ENCODE data around the gene SEMA6B. TPM values are rescaled to one million over a fixed set of nuclear protein-coding genes. Genes with fewer than 3 reads are reported as not detected.

The SEMA6B gene
- total RNA-seq, 2 donors from 2014 or later: 28.9 to 67.8 TPM

GRCh38 chr19:4498694-4499093 lies 60.8 kb downstream of the SEMA6B start:
- H3K9ac ChIP-seq (ENCODE audit: extremely low read depth, low read length, poor library complexity, severe bottlenecking): no peak overlapping the region
- no peaks in the 10 kb centered on the region for H3K27me3 Mint-ChIP-seq (ENCODE audit: insufficient read depth)
- DNase-seq: no peak
- no peaks in the 10 kb centered on the region for H3K9me3 ChIP-seq (ENCODE audit: control insufficient read depth, low read length)
- H3K27me3 ChIP-seq (ENCODE audit: control insufficient read depth, insufficient read depth, low read length, poor library complexity, severe bottlenecking): no peaks in the 10 kb centered on the region
- H3K27ac ChIP-seq (ENCODE audit: low read depth, low read length): no peak overlapping the region
- TF ChIP-seq CTCF (conservative IDR thresholded peaks at IDR 0.05): no peak
- 86 to 92% methylated on average over 6 to 12 of the region's 12 CpGs for WGBS, 2 experiments (ENCODE audit: insufficient coverage in 1 of 2, insufficient read length in 1 of 2)
- peaks cover 30% of the 10 kb centered on the region for H3K36me3 ChIP-seq (ENCODE audit: control insufficient read depth, insufficient read depth, low read length)
- no peak overlapping the region for H3K4me3 ChIP-seq (ENCODE audit: low read length)
- H3K27ac Mint-ChIP-seq: no peak overlapping the region
- H3K4me1 ChIP-seq (ENCODE audit: control insufficient read depth, insufficient read depth, low read length): no peaks in the 10 kb centered on the region
- H3K4me3 Mint-ChIP-seq: no peak overlapping the region
- no peaks in the 10 kb centered on the region for H3K4me1 Mint-ChIP-seq
- H3K9me3 Mint-ChIP-seq: no peaks in the 10 kb centered on the region
- peaks cover 43% of the 10 kb centered on the region for H3K36me3 Mint-ChIP-seq (ENCODE audit: low read depth)

GRCh38 chr19:4497770-4498389 lies 61.6 kb downstream of the SEMA6B start:
- H3K4me1 ChIP-seq (ENCODE audit: control insufficient read depth, insufficient read depth, low read length): no peaks in the 10 kb centered on the region
- no peak overlapping the region for H3K9ac ChIP-seq (ENCODE audit: extremely low read depth, low read length, poor library complexity, severe bottlenecking)
- no peaks in the 10 kb centered on the region for H3K27me3 Mint-ChIP-seq (ENCODE audit: insufficient read depth)
- WGBS, 2 experiments (ENCODE audit: insufficient coverage in 1 of 2, insufficient read length in 1 of 2): 92 to 93% methylated on average over 10 to 25 of the region's 25 CpGs
- peaks cover 34% of the 10 kb centered on the region for H3K36me3 ChIP-seq (ENCODE audit: control insufficient read depth, insufficient read depth, low read length)
- H3K9me3 ChIP-seq (ENCODE audit: control insufficient read depth, low read length): no peaks in the 10 kb centered on the region
- no peak overlapping the region for H3K27ac Mint-ChIP-seq
- no peaks in the 10 kb centered on the region for H3K27me3 ChIP-seq (ENCODE audit: control insufficient read depth, insufficient read depth, low read length, poor library complexity, severe bottlenecking)
- no peak for DNase-seq
- H3K9me3 Mint-ChIP-seq: no peaks in the 10 kb centered on the region
- no peak overlapping the region for H3K27ac ChIP-seq (ENCODE audit: low read depth, low read length)
- H3K4me3 ChIP-seq (ENCODE audit: low read length): no peak overlapping the region
- no peak for TF ChIP-seq CTCF (conservative IDR thresholded peaks at IDR 0.05)
- H3K4me3 Mint-ChIP-seq: no peak overlapping the region
- peaks cover 43% of the 10 kb centered on the region for H3K36me3 Mint-ChIP-seq (ENCODE audit: low read depth)
- H3K4me1 Mint-ChIP-seq: no peaks in the 10 kb centered on the region

- DNase-seq: no peak
- Histone ChIP-seq H3K9me3 (ENCODE audit: control insufficient read depth, low read length) (no peaks in the 10 kb centered on the region), H3K36me3 (ENCODE audit: control insufficient read depth, insufficient read depth, low read length) (peaks cover 50% of the 10 kb centered on the region), H3K4me3 (ENCODE audit: low read length) (no peak overlapping the region), H3K27me3 (ENCODE audit: control insufficient read depth, insufficient read depth, low read length, poor library complexity, severe bottlenecking) (no peaks in the 10 kb centered on the region), H3K27ac (ENCODE audit: low read depth, low read length) (no peak overlapping the region), H3K9ac (ENCODE audit: extremely low read depth, low read length, poor library complexity, severe bottlenecking) (no peak overlapping the region), H3K4me1 (ENCODE audit: control insufficient read depth, insufficient read depth, low read length) (no peaks in the 10 kb centered on the region)
- TF ChIP-seq CTCF (conservative IDR thresholded peaks at IDR 0.05): no peak
- no peak overlapping the region for H3K27ac Mint-ChIP-seq
- WGBS, 2 experiments (ENCODE audit: insufficient coverage in 1 of 2, insufficient read length in 1 of 2): 90% methylated on average over 9 to 17 of the region's 18 CpGs
- no peaks in the 10 kb centered on the region for H3K27me3 Mint-ChIP-seq (ENCODE audit: insufficient read depth)
- H3K36me3 Mint-ChIP-seq (ENCODE audit: low read depth): peaks cover 35% of the 10 kb centered on the region
- no peak overlapping the region for H3K4me3 Mint-ChIP-seq
- H3K4me1 Mint-ChIP-seq: no peaks in the 10 kb centered on the region
- H3K9me3 Mint-ChIP-seq: no peaks in the 10 kb centered on the region
Measured at GRCh38 chr19:4496304-4496703, 63.2 kb downstream of the SEMA6B start.
